Measurements from ENCODE around the gene SND1.

SND1 gene

GRCh38 chr7:128060018-128060417, 408.0 kb downstream of the SND1 start:
- DNase-seq (ENCODE audit: insufficient read length, low spot score) (no peak), FAIRE-seq (no peak)
- no peak for TF ChIP-seq CTCF (IDR thresholded peaks at IDR 0.05; ENCODE audit: insufficient read depth, missing control alignments)

GRCh38 chr7:128063088-128063487, 411.1 kb downstream of the SND1 start:
- FAIRE-seq (no peak), DNase-seq (ENCODE audit: insufficient read length, low spot score) (no peak)
- no peak for TF ChIP-seq CTCF (IDR thresholded peaks at IDR 0.05; ENCODE audit: insufficient read depth, missing control alignments)

GRCh38 chr7:128065872-128066271, 413.9 kb downstream of the SND1 start:
- TF ChIP-seq CTCF (IDR thresholded peaks at IDR 0.05; ENCODE audit: insufficient read depth, missing control alignments), result no peak
- FAIRE-seq, result no peak
- no peak for DNase-seq (ENCODE audit: insufficient read length, low spot score)

- DNase-seq (ENCODE audit: insufficient read length, low spot score) (no peak), FAIRE-seq (no peak)
- TF ChIP-seq CTCF (IDR thresholded peaks at IDR 0.05; ENCODE audit: insufficient read depth, missing control alignments), result no peak
These were observed 414.4 kb downstream of the SND1 start for GRCh38 chr7:128066395-128066794.

GRCh38 chr7:128066858-128067257, 414.9 kb downstream of the SND1 start:
- FAIRE-seq, result no peak
- no peak for DNase-seq (ENCODE audit: insufficient read length, low spot score)
- TF ChIP-seq CTCF (IDR thresholded peaks at IDR 0.05; ENCODE audit: insufficient read depth, missing control alignments), result no peak

- no peak for FAIRE-seq
- TF ChIP-seq CTCF (IDR thresholded peaks at IDR 0.05; ENCODE audit: insufficient read depth, missing control alignments), result no peak
- no peak for DNase-seq (ENCODE audit: insufficient read length, low spot score)
These were observed 416.0 kb downstream of the SND1 start for GRCh38 chr7:128067983-128068382.

- FAIRE-seq, result no peak
- no peak for TF ChIP-seq CTCF (IDR thresholded peaks at IDR 0.05; ENCODE audit: insufficient read depth, missing control alignments)
- no peak for DNase-seq (ENCODE audit: insufficient read length, low spot score)
These were observed 416.8 kb downstream of the SND1 start for GRCh38 chr7:128068785-128069184.

Measured in D721Med (cell line).